K562 (cell line): ENCODE results near the gene OR2AT4. TPM values are rescaled to one million over a fixed set of nuclear protein-coding genes. Genes with fewer than 3 reads are reported as not detected.

Experiments
- ATAC-seq: fragments of 200-7000 bp; cut with Tn5 transposase; 3 replicates; pipeline ENCODE4 v1.9.1; 2020; ENCODE audit warnings: moderate library complexity
- BruUV-seq: library from RNA; stranded (reverse); fragments of 400-500 nt; replicated peaks from 2 replicates; lab custom pipeline; 2021; lab: Mats Ljungman, UMichigan
- CTCF ChIA-PET: fragments of 300-600 bp; formaldehyde crosslinking; extraction: SDS; loops from one replicate; lab custom pipeline; 2021; ENCODE audit warnings: low intra/inter-chr PET ratio; lab: Yijun Ruan, JAX
- POLR2A ChIA-PET: fragments of 300-600, 350-650 bp; sonication (Branson Sonifier 250); formaldehyde crosslinking; extraction: SDS; loops from one replicate; lab custom pipeline; 2021; ENCODE audit warnings: antibody characterized with exemption, inconsistent platforms; lab: Yijun Ruan, JAX
- DNase-seq, 4 experiments: peaks; one replicate each; pipeline versions ENCODE4 v3.0.0 to v3.0.0-alpha.2; 2011 to 2018; ENCODE audit warnings: low spot score in 3 of 4, mixed read lengths in 3 of 4; ENCODE audit errors: extremely low read depth in 1 of 4
- FAIRE-seq: peaks from 2 replicates; lab custom pipeline; 2011; peaks lifted over from hg19 to GRCh38; lab: Jason Lieb, UNC
- H2AFZ ChIP-seq: 2 replicates; pipeline ENCODE4 v1.6.0; 2011; ENCODE audit warnings: low read depth, low read length, control low read depth, inconsistent platforms
- H3K27ac ChIP-seq: fragments of 200-600 bp; 3 replicates; pipeline ENCODE4 v1.8.0; 2011; ENCODE audit warnings: low read depth, mild to moderate bottlenecking, control low read depth, inconsistent platforms, low read length, moderate library complexity, mixed read lengths; ENCODE audit errors: extremely low read depth
- H3K27me3 ChIP-seq, 2 experiments: fragments of 300-600 bp in 1 of 2; 2 replicates in 1 of 2; 3 replicates in 1 of 2; pipeline versions ENCODE4 v1.6.0 to v1.8.0; 2011; ENCODE audit warnings: inconsistent platforms in 2 of 2, low read length in 2 of 2, mild to moderate bottlenecking in 1 of 2, mixed read lengths in 1 of 2, moderate library complexity in 1 of 2; ENCODE audit not compliant: control insufficient read depth in 2 of 2, insufficient read depth in 2 of 2
- H3K36me3 ChIP-seq: fragments of 300-600 bp; 3 replicates; pipeline ENCODE4 v1.8.0; 2011; ENCODE audit warnings: mild to moderate bottlenecking, low read length, inconsistent platforms; ENCODE audit not compliant: control insufficient read depth, insufficient read depth
- H3K4me1 ChIP-seq, 2 experiments: fragments of 200-600 bp in 1 of 2; replicated peaks in 1 of 2; 2 replicates in 1 of 2; 3 replicates in 1 of 2; pipeline versions ENCODE4 v1.5.1 to v1.8.0; 2011; ENCODE audit warnings: inconsistent platforms in 2 of 2, low read length in 2 of 2, mild to moderate bottlenecking in 1 of 2, mixed read lengths in 1 of 2, moderate library complexity in 1 of 2; ENCODE audit not compliant: control insufficient read depth in 2 of 2, insufficient read depth in 2 of 2
- H3K4me2 ChIP-seq: 2 replicates; pipeline ENCODE4 v1.6.1; 2011; ENCODE audit warnings: low read length, control low read depth, inconsistent platforms, mixed read lengths; ENCODE audit not compliant: insufficient read depth
- H3K4me3 ChIP-seq: fragments of 200-600 bp; sonication (generic), shearing (Covaris generic); 2 replicates; pipeline ENCODE4 v1.5.1; 2016; ENCODE audit warnings: control low read depth, inconsistent platforms
- H3K79me2 ChIP-seq: fragments of 200-600 bp; 3 replicates; pipeline ENCODE4 v1.8.0; 2011; ENCODE audit warnings: low read length, inconsistent platforms; ENCODE audit not compliant: control insufficient read depth, insufficient read depth
- H3K9ac ChIP-seq, 2 experiments: 2 replicates each; pipeline versions ENCODE4 v1.6.0 to v1.6.1; 2011; ENCODE audit warnings: low read depth in 2 of 2, low read length in 2 of 2, control low read depth in 1 of 2, inconsistent platforms in 1 of 2, mild to moderate bottlenecking in 1 of 2, mixed read lengths in 1 of 2; ENCODE audit not compliant: insufficient read depth in 1 of 2
- H3K9me1 ChIP-seq: one replicate; pipeline ENCODE4 v1.6.0; 2011; ENCODE audit warnings: inconsistent platforms, mild to moderate bottlenecking, low read length, moderate library complexity; ENCODE audit not compliant: control insufficient read depth, insufficient read depth
- H3K9me3 ChIP-seq: replicated peaks from 2 replicates; pipeline ENCODE4 v1.5.1; 2011; ENCODE audit warnings: low read depth, low read length, inconsistent platforms; ENCODE audit not compliant: control insufficient read depth, insufficient read depth
- H4K20me1 ChIP-seq: replicated peaks from 2 replicates; pipeline ENCODE4 v1.6.1; 2011; ENCODE audit warnings: low read length, inconsistent platforms, mixed read lengths; ENCODE audit not compliant: control insufficient read depth, insufficient read depth
- ASH1L ChIP-seq: fragments of 450-650 bp; IDR thresholded peaks from 2 replicates; pipeline ENCODE4 v1.6.1; 2018; ENCODE audit warnings: borderline replicate concordance, mild to moderate bottlenecking, low read depth; ENCODE audit not compliant: partially characterized antibody
- C11orf30 ChIP-seq: fragments of 450-650 bp; IDR thresholded peaks from 2 replicates; pipeline ENCODE4 v1.6.1; 2016; ENCODE audit warnings: low read depth, mild to moderate bottlenecking
- FOXA3 ChIP-seq, 2 experiments: fragments of 450-650 bp in 1 of 2; sonication (generic) in 1 of 2; formaldehyde crosslinking; IDR thresholded peaks in 1 of 2; conservative IDR thresholded peaks in 1 of 2; 2 replicates each; pipeline versions ENCODE4 v1.4.0 to v1.8.0; 2020 to 2022; ENCODE audit warnings: mild to moderate bottlenecking in 2 of 2, missing genetic modification reagents in 1 of 2
- MEF2D ChIP-seq: conservative IDR thresholded peaks from 2 replicates; pipeline ENCODE4 v1.6.1; 2016; ENCODE audit warnings: low read depth, missing genetic modification characterization, missing compliant biosample characterization
- ZNF316 ChIP-seq: fragments of 450-650 bp; IDR thresholded peaks from 2 replicates; pipeline ENCODE4 v1.6.1; 2016
- ZNF398 ChIP-seq: fragments of 250-450 bp; sonication (Bioruptor Pico); IDR thresholded peaks from 2 replicates; pipeline ENCODE4 v1.8.0; 2021; ENCODE audit warnings: moderate library complexity, mild to moderate bottlenecking, inconsistent platforms
- ZNF512 ChIP-seq: IDR thresholded peaks from 2 replicates; pipeline ENCODE4 v1.6.1; 2016; ENCODE audit warnings: missing genetic modification characterization, missing compliant biosample characterization
- whole genome bisulfite sequencing: fragments of 100-300 bp; shearing (Covaris generic); methylation state at CpG from one replicate; pipeline ENCODE4 v1.1.6; 2016; ENCODE audit warnings: low coverage, mixed read lengths; ENCODE audit not compliant: insufficient coverage; ENCODE audit errors: missing lambda C conversion rate; 5-methylcytosine and 5-hydroxymethylcytosine counted together
- in situ Hi-C: fragments of 300-500 bp; cut with MboI; formaldehyde crosslinking; loops from 4 replicates; pipeline ENCODE4 v1.15.0; 2018; ENCODE audit warnings: inconsistent platforms, mixed read lengths
- intact Hi-C: fragments of 100-400 bp; cut with micrococcal nuclease; formaldehyde crosslinking; loops from 2 replicates; pipeline ENCODE4 v1.14.2; 2022
- polyA plus RNA-seq, 8 experiments: library from polyadenylated mRNA; depleted of rRNA in 4 of 8; stranded (reverse) in 5 of 8; unstranded in 3 of 8; fragments of >200 nt; fragmentation: Nextera tagmentation in 2 of 8; fragmentation: Illumina TruSeq in 1 of 8; extraction: Ambion mirVana in 2 of 8; extraction: Trizol in 1 of 8; gene quantifications; 2 replicates each; pipeline versions ENCODE4 v1.2.1 to v1.2.3, GENCODE V29; 2011 to 2014; ENCODE audit warnings: inconsistent platforms in 1 of 8, missing spikeins in 1 of 8
- total RNA-seq, 7 experiments: library from RNA; depleted of rRNA in 6 of 7; stranded (reverse); fragments of >200 nt in 6 of 7; fragmentation: Illumina TruSeq in 2 of 7; extraction: Trizol in 2 of 7; gene quantifications; 2 replicates each; pipeline versions ENCODE4 v1.2.1 to v1.2.3, GENCODE V29; 2011 to 2021; ENCODE audit warnings: low replicate concordance in 1 of 7

The OR2AT4 gene
- total and polyA plus RNA-seq, 9 of the 15 experiments (the other 6 are each of a cell fraction or from before 2014, with no cell fraction given), result 0.86 to 3.1 (median 2.0) TPM

DNA sequence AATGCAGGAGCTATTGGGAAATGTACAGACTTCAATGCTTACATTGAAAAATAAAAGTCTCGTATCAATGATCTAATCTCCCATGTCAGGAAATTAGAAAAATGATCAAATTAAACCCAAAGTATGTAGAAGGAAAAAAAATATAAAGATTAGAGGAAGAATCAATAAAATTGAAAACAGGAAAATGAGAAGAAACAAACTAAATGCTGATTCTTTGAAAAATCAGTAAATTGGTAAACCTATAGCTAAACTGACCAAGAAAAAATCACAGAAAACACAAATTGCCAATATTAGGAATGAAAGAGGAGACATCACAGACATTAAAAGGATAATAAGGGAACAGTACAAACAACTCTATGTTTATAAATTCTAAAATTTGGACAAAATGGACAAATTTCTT is 11.8 kb downstream of the OR2AT4 start:
- Histone ChIP-seq H3K9me1 (no peaks in the 10 kb centered on the region), H3K27me3 (no peaks in the 10 kb centered on the region), H3K9me3 (no peaks in the 10 kb centered on the region), H4K20me1 (no peaks in the 10 kb centered on the region), H2AFZ (no peak overlapping the region), H3K79me2 (peaks cover 19% of the 10 kb centered on the region), H3K9ac (no peak overlapping the region), H3K4me2 (no peak overlapping the region), H3K27ac (no peak overlapping the region), H3K4me3 (no peak overlapping the region), H3K4me1 (peaks cover 4 to 13% of the 10 kb centered on the region in 2 experiments; a peak in 4 of 5 replicates), H3K36me3 (peaks cover 28% of the 10 kb centered on the region; the same call in 2 of the 3 replicates)
- intact Hi-C loops (no loop called here), in situ Hi-C loops (no loop called here)
- peak; percentile 25 for TF ChIP-seq ASH1L
- TF ChIP-seq ZNF316, result peak; percentile 73
- no peak for TF ChIP-seq ZNF398 (CRISPR knock-in tag)
- TF ChIP-seq C11orf30, result peak; percentile 65; the same call in 1 of the 2 replicates
- TF ChIP-seq MEF2D, result no peak
- no peak for TF ChIP-seq FOXA3 (CRISPR knock-in tag; conservative IDR thresholded peaks at IDR 0.05 in 1 of 2, IDR thresholded peaks at IDR 0.05 in 1 of 2)
- TF ChIP-seq ZNF512 (tag), result peak; percentile 69; the same call in 1 of the 2 replicates
- WGBS, result 90% methylated on average over 1 of the region's 1 CpG
- CTCF ChIA-PET, result no interaction called here
- FAIRE-seq (no peak), DNase-seq (no peak), ATAC-seq (no peak)
- BruUV-seq, result no TSS peak
- POLR2A ChIA-PET, result interaction anchor here (0.6 to 1.2 kb wide), 2 partner anchors 12 to 20 kb away, joined by 3 to 4 read pairs; partner anchors contain the start of gene OR2AT4
